Effector memory CD8-positive, alpha-beta T cell (primary cell): ENCODE results near the gene NFKBIA.
A peak's percentile ranks its signal among the peaks of the same experiment; 100 is the strongest.
"Not testable (repeated sequence)": the region's sequence is repeated elsewhere in the genome, so short reads cannot be mapped to it uniquely, and the experiment has no call there.

ENCODE experiments used
- ATAC-seq: fragments of 150-1000 bp; cut with Tn5 transposase; replicated peaks from 2 replicates; pipeline ENCODE4 v1.10.0; 2021; ENCODE audit warnings: mild to moderate bottlenecking, moderate library complexity
- DNase-seq, 3 experiments: peaks; one replicate each; pipeline ENCODE4 v3.0.0; 2021
- H3K27ac Mint-ChIP-seq, 2 donors: one replicate each; pipeline ENCODE4 v1.8.0; 2022; ENCODE audit warnings: mild to moderate bottlenecking in 2 of 2, mixed read lengths in 2 of 2, moderate library complexity in 2 of 2
- H3K27me3 Mint-ChIP-seq, 2 donors: one replicate each; pipeline ENCODE4 v1.8.0; 2022; ENCODE audit warnings: mixed read lengths in 2 of 2
- H3K36me3 Mint-ChIP-seq: one replicate; pipeline ENCODE4 v1.8.0; 2022; ENCODE audit warnings: mild to moderate bottlenecking, moderate library complexity, mixed read lengths; ENCODE audit not compliant: insufficient read depth
- H3K4me1 Mint-ChIP-seq, 2 donors: one replicate each; pipeline ENCODE4 v1.8.0; 2022; ENCODE audit warnings: low read depth in 2 of 2, mixed read lengths in 2 of 2
- H3K4me3 Mint-ChIP-seq, 2 donors: one replicate each; pipeline ENCODE4 v1.8.0; 2022; ENCODE audit warnings: mild to moderate bottlenecking in 2 of 2, mixed read lengths in 2 of 2, moderate library complexity in 2 of 2
- H3K9me3 Mint-ChIP-seq, 2 donors: one replicate each; pipeline ENCODE4 v1.8.0; 2022; ENCODE audit warnings: mixed read lengths in 2 of 2

NFKBIA gene

GRCh38 chr14:35383569-35384454, 20.7 kb downstream of the NFKBIA start:
- no peak overlapping the region for H3K27ac Mint-ChIP-seq
- no peak overlapping the region for H3K4me3 Mint-ChIP-seq
- peaks cover 3% of the 10 kb centered on the region for H3K36me3 Mint-ChIP-seq

GRCh38 chr14:35380794-35381193, 23.8 kb downstream of the NFKBIA start:
- Mint-ChIP-seq H3K9me3 (no peaks in the 10 kb centered on the region), H3K4me1 (no peaks in the 10 kb centered on the region), H3K27me3 (no peaks in the 10 kb centered on the region), H3K4me3 (no peak overlapping the region), H3K36me3 (no peaks in the 10 kb centered on the region), H3K27ac (no peak overlapping the region)
- DNase-seq (no peak), ATAC-seq (no peak)

More at GRCh38 chr14:35383569-35384454, 20.7 kb downstream of the NFKBIA start:
- DNase-seq: no peak
- no peak for ATAC-seq
- no peaks in the 10 kb centered on the region for H3K4me1 Mint-ChIP-seq
- H3K27me3 Mint-ChIP-seq: no peaks in the 10 kb centered on the region
- H3K9me3 Mint-ChIP-seq: no peaks in the 10 kb centered on the region

GRCh38 chr14:35379234-35379933, 25.2 kb downstream of the NFKBIA start:
- not testable (repeated sequence) for H3K9me3 Mint-ChIP-seq, H3K4me3 Mint-ChIP-seq, H3K36me3 Mint-ChIP-seq, H3K4me1 Mint-ChIP-seq, DNase-seq, ATAC-seq, H3K27me3 Mint-ChIP-seq, H3K27ac Mint-ChIP-seq

- ATAC-seq (no peak), DNase-seq (no peak)
- H3K36me3 Mint-ChIP-seq: no peaks in the 10 kb centered on the region
- no peak overlapping the region for H3K4me3 Mint-ChIP-seq
- H3K4me1 Mint-ChIP-seq: no peaks in the 10 kb centered on the region
- no peaks in the 10 kb centered on the region for H3K9me3 Mint-ChIP-seq
- H3K27ac Mint-ChIP-seq: no peak overlapping the region
- no peaks in the 10 kb centered on the region for H3K27me3 Mint-ChIP-seq
These were observed 25.9 kb downstream of the NFKBIA start for GRCh38 chr14:35378425-35379233.

GRCh38 chr14:35375558-35376025, 29.0 kb downstream of the NFKBIA start:
- ATAC-seq: no peak

GRCh38 chr14:35374263-35374712, 30.3 kb downstream of the NFKBIA start:
- no peak for ATAC-seq
- H3K27ac Mint-ChIP-seq: no peak overlapping the region
- H3K4me3 Mint-ChIP-seq: no peak overlapping the region
- no peaks in the 10 kb centered on the region for H3K4me1 Mint-ChIP-seq
- no peaks in the 10 kb centered on the region for H3K27me3 Mint-ChIP-seq
- no peaks in the 10 kb centered on the region for H3K9me3 Mint-ChIP-seq
- H3K36me3 Mint-ChIP-seq: no peaks in the 10 kb centered on the region
- no peak for DNase-seq

More at GRCh38 chr14:35375558-35376025, 29.0 kb downstream of the NFKBIA start:
- Mint-ChIP-seq H3K4me3 (no peak overlapping the region), H3K36me3 (no peaks in the 10 kb centered on the region), H3K27ac (no peak overlapping the region), H3K27me3 (no peaks in the 10 kb centered on the region), H3K9me3 (no peaks in the 10 kb centered on the region), H3K4me1 (no peaks in the 10 kb centered on the region)
- DNase-seq: no peak

GRCh38 chr14:35373208-35373607, 31.3 kb downstream of the NFKBIA start:
- peak overlapping the region in 1 of 2 donors; percentile 49 for H3K27ac Mint-ChIP-seq
- DNase-seq, ATAC-seq, H3K27me3 Mint-ChIP-seq, H3K4me1 Mint-ChIP-seq, H3K4me3 Mint-ChIP-seq, H3K36me3 Mint-ChIP-seq, H3K9me3 Mint-ChIP-seq: not testable (repeated sequence)

- Mint-ChIP-seq H3K27me3 (no peaks in the 10 kb centered on the region), H3K27ac (no peak overlapping the region), H3K4me1 (peaks cover 20 to 24% of the 10 kb centered on the region in 2 donors), H3K4me3 (no peak overlapping the region), H3K36me3 (no peaks in the 10 kb centered on the region), H3K9me3 (no peaks in the 10 kb centered on the region)
- DNase-seq (no peak), ATAC-seq (no peak)
These were observed 33.6 kb downstream of the NFKBIA start for GRCh38 chr14:35370969-35371368.

GRCh38 chr14:35369701-35370191, 34.8 kb downstream of the NFKBIA start:
- no peaks in the 10 kb centered on the region for H3K36me3 Mint-ChIP-seq
- DNase-seq (no peak), ATAC-seq (no peak)

GRCh38 chr14:35368583-35369392, 35.8 kb downstream of the NFKBIA start:
- ATAC-seq (no peak), DNase-seq (no peak)

More at GRCh38 chr14:35369701-35370191, 34.8 kb downstream of the NFKBIA start:
- H3K4me3 Mint-ChIP-seq: no peak overlapping the region
- H3K9me3 Mint-ChIP-seq: no peaks in the 10 kb centered on the region
- H3K27me3 Mint-ChIP-seq: no peaks in the 10 kb centered on the region
- H3K27ac Mint-ChIP-seq: no peak overlapping the region
- peaks cover 24 to 33% of the 10 kb centered on the region in 2 donors for H3K4me1 Mint-ChIP-seq

GRCh38 chr14:35368139-35368460, 36.4 kb downstream of the NFKBIA start:
- H3K4me3 Mint-ChIP-seq: peak overlapping the region; percentile 25 to 41
- no peaks in the 10 kb centered on the region for H3K36me3 Mint-ChIP-seq
- peak overlapping the region; percentile 53 to 89 for H3K27ac Mint-ChIP-seq
- ATAC-seq (no peak), DNase-seq (no peak)
- H3K9me3 Mint-ChIP-seq: no peaks in the 10 kb centered on the region
- H3K4me1 Mint-ChIP-seq: peaks cover 24 to 33% of the 10 kb centered on the region in 2 donors
- no peaks in the 10 kb centered on the region for H3K27me3 Mint-ChIP-seq

More at GRCh38 chr14:35368583-35369392, 35.8 kb downstream of the NFKBIA start:
- Mint-ChIP-seq H3K27ac (peak overlapping the region; percentile 53 to 89), H3K9me3 (no peaks in the 10 kb centered on the region), H3K27me3 (no peaks in the 10 kb centered on the region), H3K36me3 (no peaks in the 10 kb centered on the region), H3K4me1 (peaks cover 24 to 33% of the 10 kb centered on the region in 2 donors), H3K4me3 (peak overlapping the region in 1 of 2 donors; percentile 10)

- Mint-ChIP-seq H3K4me3 (peak overlapping the region; percentile 25 to 41), H3K9me3 (no peaks in the 10 kb centered on the region), H3K27me3 (no peaks in the 10 kb centered on the region), H3K4me1 (peaks cover 24 to 37% of the 10 kb centered on the region in 2 donors), H3K27ac (peak overlapping the region; percentile 53 to 89), H3K36me3 (no peaks in the 10 kb centered on the region)
- ATAC-seq (no peak), DNase-seq (no peak)
These were observed 37.5 kb downstream of the NFKBIA start for GRCh38 chr14:35367056-35367372.
